AG20443 (cell line): ENCODE results near the gene CEP170B.
"Not testable (repeated sequence)": the region's sequence is repeated elsewhere in the genome, so short reads cannot be mapped to it uniquely, and the experiment has no call there.

Source experiments
- DNase-seq: peaks from one replicate; pipeline ENCODE4 v3.0.0; 2012; ENCODE audit warnings: low spot score, mixed read lengths

CEP170B gene

DNA sequence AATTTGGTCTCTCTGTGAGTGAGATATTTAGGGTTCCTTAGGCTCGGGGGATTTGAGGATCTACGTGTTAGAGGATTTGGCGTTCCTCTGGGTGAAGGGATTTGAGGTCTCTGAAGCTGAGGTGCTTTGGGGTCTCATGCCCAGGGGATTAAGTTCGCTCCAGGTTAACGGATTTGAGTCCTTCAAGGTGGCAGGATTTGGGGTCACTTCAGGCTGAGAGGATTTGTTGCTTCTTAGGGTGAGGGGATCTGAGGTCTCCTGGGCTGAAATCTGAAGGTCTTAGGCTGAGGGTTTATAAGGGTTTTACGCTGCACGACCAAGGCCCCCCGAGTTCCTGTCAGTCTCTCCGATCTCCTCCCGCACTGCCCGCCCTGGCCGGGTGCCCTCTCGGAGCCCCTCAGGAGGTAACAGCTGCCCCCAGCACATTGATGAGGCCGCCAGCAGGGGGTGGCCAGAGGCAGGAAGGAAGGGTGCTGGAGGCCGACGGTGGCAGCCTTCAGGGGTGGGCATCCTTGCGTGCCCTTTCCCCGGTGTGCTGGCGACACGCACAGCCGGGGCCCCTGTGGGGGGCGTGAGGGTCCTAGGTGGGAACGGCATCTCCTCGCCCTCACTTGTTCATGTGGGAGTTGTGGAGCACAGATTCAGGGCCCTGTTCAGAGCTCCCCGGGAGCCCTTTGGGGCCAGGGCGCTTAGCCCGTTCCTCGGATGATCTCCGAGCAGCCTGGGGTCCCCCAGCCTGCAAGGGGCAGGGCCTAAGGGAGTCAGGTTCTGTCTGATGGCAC, 14.3 kb downstream of the CEP170B start:
- no peak for DNase-seq

DNA sequence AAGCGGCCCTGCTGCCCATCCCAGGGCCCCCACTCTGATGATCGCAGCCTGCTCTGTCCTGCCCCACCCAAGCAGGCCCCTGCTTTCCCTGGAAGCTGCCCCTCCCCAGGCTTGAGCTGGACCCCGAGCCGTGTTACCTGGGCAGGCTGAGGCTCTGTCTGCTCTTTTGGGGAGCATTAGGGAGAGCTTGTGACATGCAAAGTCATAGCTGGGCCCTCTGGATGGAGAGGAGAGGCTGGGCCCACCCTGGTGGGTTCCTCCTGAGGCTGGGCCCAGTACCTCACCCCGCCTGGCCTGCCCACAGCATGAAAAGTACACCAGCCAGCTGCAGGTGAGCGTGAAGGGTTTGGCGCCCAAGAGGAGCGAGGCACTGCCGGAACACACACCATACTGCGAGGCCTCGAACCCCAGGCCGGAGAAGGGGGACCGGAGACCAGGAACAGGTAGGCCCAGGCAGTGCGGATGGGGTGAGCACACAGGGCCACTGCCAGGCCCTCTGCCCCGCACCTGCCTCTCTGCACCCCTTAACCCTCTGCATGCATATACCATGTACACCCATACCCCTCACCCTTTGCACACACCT, 15.0 kb downstream of the CEP170B start:
- DNase-seq = no peak

- no peak for DNase-seq
Measured at GRCh38 chr14:104880584-104881210, 15.6 kb downstream of the CEP170B start.

- DNase-seq = no peak
Measured at GRCh38 chr14:104881369-104881979, 16.4 kb downstream of the CEP170B start.

DNA sequence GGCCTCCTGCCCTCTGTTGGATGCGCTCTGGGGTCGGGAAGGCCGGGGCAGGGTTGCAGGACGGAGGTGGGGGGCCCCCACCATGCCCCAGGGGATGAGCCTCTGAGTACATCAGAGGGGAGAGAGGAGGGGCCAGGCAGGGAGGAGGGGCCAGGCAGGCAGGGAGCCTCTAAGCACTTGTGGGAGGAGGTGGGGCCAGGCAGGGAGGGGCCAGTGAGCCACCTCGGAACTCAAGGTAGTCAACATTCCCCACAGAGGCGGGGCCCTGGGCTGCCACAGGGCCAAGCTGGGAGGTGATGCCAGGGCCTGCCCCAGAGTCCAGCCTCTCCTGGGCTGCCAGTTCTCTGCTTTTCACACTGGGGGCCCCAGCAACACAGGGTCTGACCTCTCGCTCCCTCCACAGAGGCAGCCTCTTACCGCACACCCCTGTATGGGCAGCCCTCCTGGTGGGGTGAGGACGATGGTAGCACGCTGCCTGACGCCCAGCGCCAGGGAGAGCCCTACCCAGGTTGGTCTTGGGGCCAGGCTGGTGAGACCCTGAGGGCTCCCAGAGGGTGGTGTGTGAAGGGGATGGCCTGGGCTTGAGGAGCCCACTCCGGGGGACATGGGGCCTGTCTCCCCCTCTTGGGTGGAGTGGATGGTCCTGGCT, 17.4 kb downstream of the CEP170B start:
- no peak for DNase-seq

DNA sequence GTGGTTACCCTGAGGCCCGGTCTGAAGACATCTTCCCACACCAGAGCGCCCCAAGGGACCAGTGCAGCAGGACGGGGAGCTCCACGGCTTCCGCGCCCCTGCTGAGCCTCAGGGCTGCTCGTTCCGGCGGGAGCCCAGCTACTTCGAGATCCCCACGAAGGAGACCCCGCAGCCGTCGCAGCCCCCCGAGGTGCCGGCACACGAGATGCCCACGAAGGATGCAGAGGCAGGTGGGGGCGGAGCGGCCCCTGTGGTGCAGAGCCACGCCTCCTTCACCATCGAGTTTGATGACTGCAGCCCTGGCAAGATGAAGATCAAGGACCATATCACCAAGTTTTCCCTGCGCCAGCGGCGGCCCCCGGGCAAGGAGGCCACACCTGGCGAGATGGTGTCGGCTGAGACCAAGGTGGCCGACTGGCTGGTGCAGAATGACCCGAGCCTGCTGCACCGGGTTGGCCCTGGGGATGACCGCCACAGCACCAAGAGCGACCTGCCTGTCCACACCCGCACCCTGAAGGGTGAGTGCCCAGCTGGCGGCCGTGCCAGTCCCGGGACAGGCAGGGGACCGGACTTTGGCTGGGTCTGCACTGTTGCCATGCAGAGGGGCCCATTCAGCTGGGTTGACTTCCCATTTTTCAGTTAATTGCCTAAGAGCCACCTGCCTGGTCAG, 18.1 kb downstream of the CEP170B start:
- DNase-seq = no peak

- DNase-seq = no peak
Measured at GRCh38 chr14:104883681-104884361, 18.8 kb downstream of the CEP170B start.

- DNase-seq = not testable (repeated sequence)
Measured at GRCh38 chr14:104884381-104884780, 19.3 kb downstream of the CEP170B start.

DNA sequence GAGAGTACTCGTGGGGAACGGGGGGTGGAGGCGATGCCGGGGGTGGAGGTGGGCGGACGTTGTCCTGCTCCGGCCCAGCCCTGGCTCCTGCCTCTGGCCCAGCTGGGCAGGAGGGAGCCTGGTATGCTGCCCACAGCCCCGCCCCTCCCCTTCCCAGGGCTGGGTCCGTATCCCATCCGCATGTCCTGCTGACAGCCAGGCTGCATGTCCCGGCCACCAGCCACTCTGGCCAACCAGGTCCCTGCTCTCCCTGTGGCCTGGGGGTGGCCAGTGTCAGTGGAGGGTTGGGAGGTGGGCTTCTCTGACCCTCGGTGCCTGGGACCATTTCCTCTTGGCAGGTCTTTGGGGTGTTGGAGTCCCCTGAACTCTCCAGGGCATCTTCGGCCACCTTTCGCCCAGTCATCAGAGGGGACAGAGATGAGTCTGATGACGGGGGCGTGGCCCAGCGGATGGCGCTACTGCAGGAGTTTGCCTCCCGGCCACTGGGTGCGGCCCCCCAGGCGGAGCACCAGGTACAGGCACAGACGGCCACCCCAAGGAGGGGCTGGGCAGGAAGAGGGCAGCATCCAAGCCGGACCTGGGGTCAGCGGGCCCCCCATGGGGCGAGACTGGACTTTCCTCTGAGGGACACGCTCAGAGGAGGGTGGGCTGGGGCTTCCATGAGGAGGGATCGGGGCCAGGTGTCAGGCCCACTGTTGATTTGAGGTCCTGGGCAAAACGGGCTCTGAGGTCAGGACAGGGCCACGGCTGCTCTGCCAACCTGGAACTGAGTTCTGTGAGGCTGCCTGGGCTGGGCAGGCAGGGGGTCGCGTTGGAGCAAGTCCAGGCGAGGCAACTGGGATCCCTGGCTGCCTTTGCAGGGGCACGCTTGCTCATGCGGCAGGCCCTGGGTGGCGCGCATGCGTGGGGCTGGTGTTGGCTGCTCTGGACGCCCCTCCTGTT, 20.2 kb downstream of the CEP170B start:
- no peak for DNase-seq

- no peak for DNase-seq
Measured at GRCh38 chr14:104885973-104886689, 21.1 kb downstream of the CEP170B start.

GRCh38 chr14:104886690-104887622, 21.9 kb downstream of the CEP170B start:
- DNase-seq = no peak

DNA sequence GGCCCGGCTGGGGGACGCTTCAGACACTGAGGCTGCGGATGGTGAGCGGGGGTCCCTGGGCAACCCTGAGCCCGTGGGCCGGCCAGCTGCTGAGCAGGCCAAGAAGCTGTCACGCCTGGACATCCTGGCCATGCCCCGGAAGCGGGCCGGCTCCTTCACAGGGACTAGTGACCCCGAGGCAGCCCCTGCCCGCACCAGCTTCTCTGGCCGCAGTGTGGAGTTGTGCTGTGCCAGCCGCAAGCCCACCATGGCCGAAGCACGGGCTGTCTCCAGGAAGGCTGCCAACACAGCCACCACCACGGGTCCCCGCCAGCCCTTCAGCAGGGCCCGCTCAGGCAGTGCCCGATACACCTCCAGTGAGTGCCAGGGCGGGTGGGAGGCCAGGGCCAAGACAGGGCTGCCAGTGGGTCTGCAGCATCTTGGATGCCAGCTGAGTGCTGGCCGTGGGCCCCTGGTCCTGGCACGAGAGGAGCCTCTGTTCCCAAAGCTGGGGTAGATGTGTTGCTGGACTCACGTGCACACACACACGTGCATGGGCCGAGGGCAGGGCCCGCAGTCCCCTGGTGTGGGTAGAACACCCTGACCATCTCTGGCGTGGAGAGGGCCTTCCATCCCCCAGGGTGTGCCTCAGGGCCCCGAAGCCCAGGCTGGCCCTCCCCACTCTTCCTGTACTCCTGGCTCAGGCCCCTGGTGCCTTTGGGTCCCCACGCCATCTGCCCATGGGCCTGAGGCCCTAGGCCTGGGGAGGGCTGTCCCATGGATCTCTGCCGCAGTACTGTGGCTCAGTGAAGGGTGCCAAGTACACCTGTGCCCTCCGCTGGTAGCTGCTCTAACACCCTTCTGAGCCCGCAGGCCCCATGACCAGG, 22.8 kb downstream of the CEP170B start:
- no peak for DNase-seq

DNA sequence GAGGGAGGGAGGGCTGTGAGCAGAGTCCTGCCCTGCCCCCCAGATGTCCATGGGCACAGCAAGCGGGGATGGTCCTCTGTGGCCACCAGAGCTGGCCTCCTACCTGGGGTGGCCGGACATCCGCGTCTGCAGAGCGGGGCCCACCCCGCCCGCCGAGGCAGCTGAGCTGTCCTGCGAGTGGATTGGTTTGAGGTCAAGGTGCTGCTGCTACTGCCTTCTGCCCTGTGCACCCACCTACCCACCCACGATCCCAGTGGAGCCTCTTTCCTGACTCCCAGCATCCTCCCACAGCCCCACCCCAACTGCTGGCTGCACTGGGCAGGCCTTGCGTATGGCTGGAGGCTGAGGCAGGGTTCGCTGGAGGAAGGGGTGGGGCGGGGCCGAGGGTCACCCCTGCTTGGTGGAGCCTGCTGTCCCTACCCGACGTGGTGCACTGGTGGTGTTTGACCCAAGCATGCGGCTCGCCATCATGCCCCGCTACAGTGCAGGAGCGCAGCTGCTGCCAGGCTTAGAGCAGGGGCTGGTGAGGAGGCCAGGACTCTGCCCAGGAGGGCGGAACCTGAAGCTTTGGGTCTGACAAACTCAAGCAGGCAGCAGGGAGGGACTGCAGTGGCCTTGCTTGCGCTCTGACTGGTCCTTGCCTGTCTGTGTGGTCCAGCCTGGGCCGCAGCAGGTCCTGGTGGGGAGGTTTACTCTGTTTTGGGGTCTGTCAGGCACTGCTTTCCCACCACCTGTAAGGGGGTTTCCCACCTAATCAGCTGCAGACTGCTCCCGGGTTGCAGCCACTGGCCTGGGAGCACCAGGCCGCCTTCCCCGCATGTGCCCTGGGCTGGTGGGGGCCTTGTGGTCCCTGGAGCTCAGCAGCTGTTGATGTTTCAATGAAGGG, 23.7 kb downstream of the CEP170B start:
- no peak for DNase-seq

DNA sequence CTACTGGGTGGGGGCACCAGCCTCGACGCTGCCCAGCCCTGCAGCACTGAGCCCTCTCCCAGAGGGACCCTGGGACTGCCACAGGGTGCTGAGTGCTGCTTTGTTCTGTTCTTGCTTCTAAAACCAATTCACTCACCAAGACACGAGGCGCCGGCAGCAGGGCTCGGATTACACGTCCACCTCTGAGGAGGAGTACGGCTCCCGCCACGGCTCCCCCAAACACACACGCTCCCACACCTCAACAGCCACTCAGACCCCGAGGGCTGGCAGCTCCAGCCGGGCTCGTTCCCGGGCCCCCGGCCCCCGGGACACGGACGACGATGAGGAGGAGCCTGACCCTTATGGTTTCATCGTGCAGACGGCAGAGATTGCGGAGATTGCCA, 24.3 kb downstream of the CEP170B start:
- no peak for DNase-seq

DNA sequence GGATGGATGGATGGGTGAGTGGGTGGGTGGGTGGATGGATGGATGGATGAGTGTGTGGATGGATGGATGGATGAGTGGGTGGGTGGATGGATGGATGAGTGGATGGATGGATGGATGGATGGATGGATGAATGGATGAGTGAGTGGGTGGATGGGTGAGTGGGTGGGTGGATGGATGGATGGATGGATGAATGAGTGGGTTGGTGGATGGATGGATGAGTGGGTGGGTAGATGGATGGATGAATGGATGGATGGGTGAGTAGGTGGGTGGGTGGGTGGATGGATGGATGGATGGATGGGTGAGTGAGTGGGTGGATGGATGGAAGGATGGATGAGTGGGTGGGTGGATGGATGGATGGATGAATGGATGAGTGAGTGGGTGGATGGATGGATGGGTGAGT, 25.2 kb downstream of the CEP170B start:
- not testable (repeated sequence) for DNase-seq

GRCh38 chr14:104891121-104891551, 26.1 kb downstream of the CEP170B start:
- DNase-seq = no peak
